Neural cell (in vitro differentiated cells): ENCODE results near the gene ATP6V0A4.

Source experiments
- CTCF ChIP-seq: fragments of 450-650 bp; IDR thresholded peaks from 2 replicates; pipeline ENCODE4 v1.5.1; 2014; ENCODE audit warnings: antibody characterized with exemption, mild to moderate bottlenecking, moderate library complexity; ENCODE audit not compliant: poor library complexity, severe bottlenecking
- EP300 ChIP-seq: fragments of 450-650 bp; conservative IDR thresholded peaks from 2 replicates; pipeline ENCODE4 v1.6.1; 2014; ENCODE audit warnings: antibody characterized with exemption, mild to moderate bottlenecking, moderate library complexity; ENCODE audit not compliant: poor library complexity, severe bottlenecking
- EZH2 ChIP-seq: fragments of 200-600, 300-800 bp; shearing (Covaris generic), sonication (generic); IDR thresholded peaks from 2 replicates; pipeline ENCODE4 v1.6.1; 2014; ENCODE audit warnings: antibody characterized with exemption, low read length, borderline replicate concordance, mild to moderate bottlenecking; ENCODE audit not compliant: insufficient read depth, poor library complexity, severe bottlenecking
- POLR2AphosphoS5 ChIP-seq: IDR thresholded peaks from 2 replicates; pipeline ENCODE4 v1.6.1; 2012
- RAD21 ChIP-seq: fragments of 450-650 bp; conservative IDR thresholded peaks from 2 replicates; pipeline ENCODE4 v1.6.1; 2014; ENCODE audit warnings: antibody characterized with exemption, mild to moderate bottlenecking, moderate library complexity
- SMC3 ChIP-seq: fragments of 450-650 bp; conservative IDR thresholded peaks from 2 replicates; pipeline ENCODE4 v1.6.1; 2014; ENCODE audit warnings: antibody characterized with exemption, mild to moderate bottlenecking, moderate library complexity; ENCODE audit not compliant: poor library complexity

GRCh38 chr7:138701537-138701923 lies 96.5 kb downstream of the ATP6V0A4 start:
- TF ChIP-seq POLR2AphosphoS5 = no peak
- no peak for TF ChIP-seq CTCF
- TF ChIP-seq SMC3 = no peak
- TF ChIP-seq EP300 = no peak
- TF ChIP-seq RAD21 = no peak
- TF ChIP-seq EZH2 = no peak
